ENCODE results near the gene COMMD1.
"Not testable (repeated sequence)": the region's sequence is repeated elsewhere in the genome, so short reads cannot be mapped to it uniquely, and the experiment has no call there.

COMMD1 gene

GRCh38 chr2:62030902-62031301 lies 125.4 kb downstream of the COMMD1 start:
- Histone ChIP-seq H3K4me3 (ENCODE audit: low read depth, low read length) (no peak overlapping the region), H3K36me3 (ENCODE audit: insufficient read depth, low read length) (no peaks in the 10 kb centered on the region)

GRCh38 chr2:62032096-62032495 lies 126.6 kb downstream of the COMMD1 start:
- H2AFZ ChIP-seq (ENCODE audit: low read length, unreplicated experiment), result no peak overlapping the region
- H3K4me3 ChIP-seq (ENCODE audit: low read depth, low read length), result no peak overlapping the region
- H3K79me2 ChIP-seq (ENCODE audit: control insufficient read depth, insufficient read depth, low read length, unreplicated experiment), result no peaks in the 10 kb centered on the region
- no peaks in the 10 kb centered on the region for H3K36me3 ChIP-seq (ENCODE audit: insufficient read depth, low read length)
- H3K27ac ChIP-seq (ENCODE audit: low read depth, low read length), result no peak overlapping the region
- no peaks in the 10 kb centered on the region for H3K27me3 ChIP-seq (ENCODE audit: insufficient read depth, low read length)
- no peaks in the 10 kb centered on the region for H3K4me1 ChIP-seq (ENCODE audit: control insufficient read depth, insufficient read depth, low read length, unreplicated experiment)

More at GRCh38 chr2:62030902-62031301, 125.4 kb downstream of the COMMD1 start:
- no peak overlapping the region for H2AFZ ChIP-seq (ENCODE audit: low read length, unreplicated experiment)
- H3K79me2 ChIP-seq (ENCODE audit: control insufficient read depth, insufficient read depth, low read length, unreplicated experiment), result no peaks in the 10 kb centered on the region
- H3K4me1 ChIP-seq (ENCODE audit: control insufficient read depth, insufficient read depth, low read length, unreplicated experiment), result no peaks in the 10 kb centered on the region
- H3K27ac ChIP-seq (ENCODE audit: low read depth, low read length), result no peak overlapping the region
- H3K27me3 ChIP-seq (ENCODE audit: insufficient read depth, low read length), result no peaks in the 10 kb centered on the region

GRCh38 chr2:62034715-62035114 lies 129.2 kb downstream of the COMMD1 start:
- Histone ChIP-seq H3K4me1 (ENCODE audit: control insufficient read depth, insufficient read depth, low read length, unreplicated experiment) (peaks cover 9% of the 10 kb centered on the region), H3K79me2 (ENCODE audit: control insufficient read depth, insufficient read depth, low read length, unreplicated experiment) (no peaks in the 10 kb centered on the region), H3K27ac (ENCODE audit: low read depth, low read length) (no peak overlapping the region)

DNA sequence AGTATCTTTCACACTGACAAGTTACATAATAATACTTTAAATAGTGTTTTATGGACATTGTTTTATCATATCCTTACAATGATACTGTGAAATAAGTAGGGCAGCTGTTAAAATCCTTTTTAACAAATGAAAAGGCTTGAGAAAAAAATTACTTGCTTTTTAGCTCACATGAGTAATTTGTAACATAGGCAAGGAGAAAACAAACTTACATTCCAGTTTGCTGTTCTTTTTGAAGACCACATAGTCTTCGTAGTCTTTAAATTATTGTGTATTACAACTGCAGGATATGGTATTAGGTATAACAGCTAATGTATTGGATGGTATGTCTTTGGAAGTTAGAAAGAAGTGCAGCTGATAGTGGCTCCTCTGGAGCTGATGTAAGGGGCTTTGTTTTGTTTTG lies 130.8 kb downstream of the COMMD1 start:
- no peaks in the 10 kb centered on the region for H3K79me2 ChIP-seq (ENCODE audit: control insufficient read depth, insufficient read depth, low read length, unreplicated experiment)
- H3K27me3 ChIP-seq (ENCODE audit: insufficient read depth, low read length), result no peaks in the 10 kb centered on the region
- no peak overlapping the region for H2AFZ ChIP-seq (ENCODE audit: low read length, unreplicated experiment)
- peaks cover 9% of the 10 kb centered on the region for H3K4me1 ChIP-seq (ENCODE audit: control insufficient read depth, insufficient read depth, low read length, unreplicated experiment)
- no peak overlapping the region for H3K27ac ChIP-seq (ENCODE audit: low read depth, low read length)
- no peaks in the 10 kb centered on the region for H3K36me3 ChIP-seq (ENCODE audit: insufficient read depth, low read length)
- H3K4me3 ChIP-seq (ENCODE audit: low read depth, low read length), result no peak overlapping the region

More at GRCh38 chr2:62034715-62035114, 129.2 kb downstream of the COMMD1 start:
- Histone ChIP-seq H3K4me3 (ENCODE audit: low read depth, low read length) (no peak overlapping the region), H3K27me3 (ENCODE audit: insufficient read depth, low read length) (no peaks in the 10 kb centered on the region), H3K36me3 (ENCODE audit: insufficient read depth, low read length) (no peaks in the 10 kb centered on the region), H2AFZ (ENCODE audit: low read length, unreplicated experiment) (no peak overlapping the region)

DNA sequence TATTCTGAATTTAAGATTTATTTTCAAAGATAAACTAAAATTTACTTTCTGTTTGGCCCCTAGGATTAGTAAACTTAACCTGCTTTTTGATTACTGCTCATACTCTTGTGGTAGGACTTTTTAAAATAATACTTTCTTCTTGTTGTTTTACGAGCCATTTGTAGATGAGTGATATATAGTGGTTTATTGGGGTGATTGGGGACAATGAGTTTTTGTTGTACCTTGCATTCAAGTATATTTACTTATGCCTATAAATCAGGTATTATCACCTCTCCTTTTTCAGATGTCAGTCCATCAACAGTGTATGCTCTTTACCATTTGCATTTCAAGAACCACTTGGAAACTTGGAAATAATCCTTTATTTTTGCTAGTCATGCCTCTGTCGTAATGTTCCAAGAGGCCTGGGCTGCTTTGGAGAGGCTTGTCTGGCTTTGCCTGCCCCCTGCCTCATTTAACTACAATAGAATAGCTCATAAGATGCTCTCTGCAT lies 131.3 kb downstream of the COMMD1 start:
- Histone ChIP-seq H3K27me3 (ENCODE audit: insufficient read depth, low read length) (no peaks in the 10 kb centered on the region), H3K4me1 (ENCODE audit: control insufficient read depth, insufficient read depth, low read length, unreplicated experiment) (peaks cover 9% of the 10 kb centered on the region), H2AFZ (ENCODE audit: low read length, unreplicated experiment) (no peak overlapping the region), H3K4me3 (ENCODE audit: low read depth, low read length) (no peak overlapping the region), H3K36me3 (ENCODE audit: insufficient read depth, low read length) (no peaks in the 10 kb centered on the region), H3K27ac (ENCODE audit: low read depth, low read length) (no peak overlapping the region), H3K79me2 (ENCODE audit: control insufficient read depth, insufficient read depth, low read length, unreplicated experiment) (no peaks in the 10 kb centered on the region)

- peaks cover 9% of the 10 kb centered on the region for H3K4me1 ChIP-seq (ENCODE audit: control insufficient read depth, insufficient read depth, low read length, unreplicated experiment)
- H3K27me3 ChIP-seq (ENCODE audit: insufficient read depth, low read length), result no peaks in the 10 kb centered on the region
- H3K36me3 ChIP-seq (ENCODE audit: insufficient read depth, low read length), result no peaks in the 10 kb centered on the region
- H3K4me3 ChIP-seq (ENCODE audit: low read depth, low read length), result no peak overlapping the region
- no peak overlapping the region for H2AFZ ChIP-seq (ENCODE audit: low read length, unreplicated experiment)
- H3K79me2 ChIP-seq (ENCODE audit: control insufficient read depth, insufficient read depth, low read length, unreplicated experiment), result no peaks in the 10 kb centered on the region
- no peak overlapping the region for H3K27ac ChIP-seq (ENCODE audit: low read depth, low read length)
Measured at GRCh38 chr2:62038975-62039771, 133.7 kb downstream of the COMMD1 start.

DNA sequence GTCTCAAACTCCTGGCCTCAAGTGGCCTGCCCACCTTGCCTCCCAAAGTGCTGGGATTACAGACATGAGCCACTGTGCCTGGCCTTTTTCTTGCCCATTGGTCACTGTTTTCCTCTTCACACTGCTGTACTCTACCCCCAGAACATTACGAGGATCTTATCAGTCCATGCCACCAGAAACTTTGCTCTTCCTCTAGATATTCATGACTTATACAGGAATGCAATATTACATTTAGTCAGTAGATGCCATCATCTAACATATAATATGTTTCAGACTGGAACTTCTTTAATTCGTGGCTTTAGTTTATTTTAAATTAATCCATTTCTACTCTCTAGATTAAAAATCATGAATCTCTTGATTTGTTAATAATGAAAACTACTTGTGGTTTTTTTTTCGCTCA lies 135.5 kb downstream of the COMMD1 start:
- Histone ChIP-seq H3K27ac (ENCODE audit: low read depth, low read length) (no peak overlapping the region), H3K36me3 (ENCODE audit: insufficient read depth, low read length) (no peaks in the 10 kb centered on the region), H3K4me3 (ENCODE audit: low read depth, low read length) (no peak overlapping the region), H3K79me2 (ENCODE audit: control insufficient read depth, insufficient read depth, low read length, unreplicated experiment) (no peaks in the 10 kb centered on the region), H3K27me3 (ENCODE audit: insufficient read depth, low read length) (no peaks in the 10 kb centered on the region), H2AFZ (ENCODE audit: low read length, unreplicated experiment) (no peak overlapping the region), H3K4me1 (ENCODE audit: control insufficient read depth, insufficient read depth, low read length, unreplicated experiment) (peaks cover 9% of the 10 kb centered on the region)

- H3K36me3 ChIP-seq (ENCODE audit: insufficient read depth, low read length); H2AFZ ChIP-seq (ENCODE audit: low read length, unreplicated experiment); H3K27ac ChIP-seq (ENCODE audit: low read depth, low read length); H3K4me3 ChIP-seq (ENCODE audit: low read depth, low read length); H3K27me3 ChIP-seq (ENCODE audit: insufficient read depth, low read length); H3K4me1 ChIP-seq (ENCODE audit: control insufficient read depth, insufficient read depth, low read length, unreplicated experiment); H3K79me2 ChIP-seq (ENCODE audit: control insufficient read depth, insufficient read depth, low read length, unreplicated experiment): not testable (repeated sequence)
Measured at GRCh38 chr2:62041701-62042385, 136.4 kb downstream of the COMMD1 start.

DNA sequence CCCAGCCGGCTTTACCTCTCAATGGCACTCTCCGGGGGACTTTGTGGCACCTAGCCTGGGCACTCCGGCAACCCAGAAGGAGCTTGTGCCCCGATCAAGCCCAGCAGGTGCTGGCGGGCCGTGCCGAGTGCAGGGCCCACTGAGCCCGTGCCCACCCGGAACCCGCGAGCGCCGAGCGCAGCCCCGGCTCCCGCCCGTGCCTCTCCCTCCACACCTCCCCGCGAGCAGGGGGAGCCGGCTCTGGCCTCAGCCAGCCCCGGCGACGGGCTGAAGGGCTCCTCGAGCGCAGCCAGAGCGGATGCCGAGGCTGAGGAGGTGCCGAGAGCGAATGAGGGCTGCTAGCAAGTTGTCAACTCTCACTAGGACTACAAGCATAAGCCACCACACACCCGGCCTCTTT lies 136.9 kb downstream of the COMMD1 start:
- no peak overlapping the region for H2AFZ ChIP-seq (ENCODE audit: low read length, unreplicated experiment)
- no peaks in the 10 kb centered on the region for H3K79me2 ChIP-seq (ENCODE audit: control insufficient read depth, insufficient read depth, low read length, unreplicated experiment)
- H3K4me3 ChIP-seq (ENCODE audit: low read depth, low read length), result no peak overlapping the region
- no peaks in the 10 kb centered on the region for H3K36me3 ChIP-seq (ENCODE audit: insufficient read depth, low read length)
- H3K27ac ChIP-seq (ENCODE audit: low read depth, low read length), result no peak overlapping the region
- no peaks in the 10 kb centered on the region for H3K27me3 ChIP-seq (ENCODE audit: insufficient read depth, low read length)
- peaks cover 9% of the 10 kb centered on the region for H3K4me1 ChIP-seq (ENCODE audit: control insufficient read depth, insufficient read depth, low read length, unreplicated experiment)

DNA sequence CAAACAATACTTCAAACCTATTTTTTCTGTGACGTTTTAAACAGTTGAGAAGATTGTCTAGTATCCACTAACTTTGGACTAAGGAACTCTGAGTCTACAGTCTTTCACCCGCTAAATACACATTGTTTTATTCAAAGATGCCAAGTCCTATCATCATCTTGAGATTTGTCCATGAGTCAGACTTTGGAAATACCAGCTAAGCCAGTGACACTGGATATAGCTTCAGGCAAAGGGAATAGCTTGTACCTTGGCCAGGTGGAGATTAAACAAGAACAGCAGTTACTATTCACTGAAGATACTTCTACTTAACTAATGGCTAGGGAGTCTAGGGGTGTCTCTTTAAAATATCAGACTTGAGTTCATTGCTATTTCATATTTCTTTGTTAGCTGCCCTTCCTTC lies 137.5 kb downstream of the COMMD1 start:
- Histone ChIP-seq H3K79me2 (ENCODE audit: control insufficient read depth, insufficient read depth, low read length, unreplicated experiment) (no peaks in the 10 kb centered on the region), H2AFZ (ENCODE audit: low read length, unreplicated experiment) (no peak overlapping the region), H3K36me3 (ENCODE audit: insufficient read depth, low read length) (no peaks in the 10 kb centered on the region), H3K4me1 (ENCODE audit: control insufficient read depth, insufficient read depth, low read length, unreplicated experiment) (peaks cover 9% of the 10 kb centered on the region), H3K4me3 (ENCODE audit: low read depth, low read length) (no peak overlapping the region), H3K27me3 (ENCODE audit: insufficient read depth, low read length) (no peaks in the 10 kb centered on the region), H3K27ac (ENCODE audit: low read depth, low read length) (no peak overlapping the region)
